Gastroesophageal sphincter (tissue), 4 donors: ENCODE measurements around the gene GNLY. TPM values are rescaled to one million over a fixed set of nuclear protein-coding genes. Genes with fewer than 3 reads are reported as not detected.

Source experiments
- ATAC-seq: fragments of 150-250 bp; one replicate; pipeline ENCODE4 v1.9.1; 2016; ENCODE audit warnings: mild to moderate bottlenecking, moderate library complexity
- H3K27ac ChIP-seq, 4 donors: fragments of 200-600 bp; sonication (generic) in 3 of 4; 1 replicate in 3 of 4; 2 replicates in 1 of 4; pipeline ENCODE4 v1.5.1; 2016 to 2019
- H3K27me3 ChIP-seq: fragments of 200-600 bp; sonication (generic); one replicate; pipeline ENCODE4 v1.5.1; 2019
- H3K36me3 ChIP-seq, 2 donors: fragments of 200-600 bp; sonication (generic); one replicate each; pipeline ENCODE4 v1.5.1; 2019; ENCODE audit warnings: control low read depth in 1 of 2
- H3K4me1 ChIP-seq, 3 donors: fragments of 200-600 bp; sonication (generic); 1 replicate in 2 of 3; 2 replicates in 1 of 3; pipeline ENCODE4 v1.5.1; 2016 to 2019; ENCODE audit warnings: control low read depth in 2 of 3
- H3K4me3 ChIP-seq, 2 donors: fragments of 200-600 bp; sonication (generic); one replicate each; pipeline ENCODE4 v1.5.1; 2019; ENCODE audit warnings: mild to moderate bottlenecking in 1 of 2, moderate library complexity in 1 of 2
- H3K9me3 ChIP-seq, 3 donors: fragments of 200-600 bp; sonication (generic); one replicate each; pipeline ENCODE4 v1.5.1; 2017 to 2019; ENCODE audit warnings: control low read depth in 2 of 3
- CTCF ChIP-seq, 4 experiments: fragments of 200-600 bp in 2 of 4; fragments of 450-650 bp in 2 of 4; sonication (generic) in 1 of 4; IDR thresholded peaks; one replicate each; pipeline ENCODE4 v1.5.1; 2017 to 2019; ENCODE audit warnings: antibody characterized with exemption in 4 of 4, mild to moderate bottlenecking in 2 of 4, moderate library complexity in 2 of 4
- EP300 ChIP-seq: sonication (generic); formaldehyde crosslinking; IDR thresholded peaks from one replicate; pipeline ENCODE4 v1.6.1; 2017; ENCODE audit warnings: antibody characterized with exemption, mild to moderate bottlenecking
- POLR2A ChIP-seq, 2 donors: fragments of 450-650 bp; IDR thresholded peaks; one replicate each; pipeline ENCODE4 v1.6.1; 2017; ENCODE audit warnings: antibody characterized with exemption in 2 of 2, mild to moderate bottlenecking in 2 of 2, moderate library complexity in 1 of 2
- POLR2AphosphoS5 ChIP-seq: sonication (generic); formaldehyde crosslinking; IDR thresholded peaks from one replicate; pipeline ENCODE4 v1.6.1; 2017; ENCODE audit warnings: antibody characterized with exemption
- WGBS, 2 donors: methylation state at CpG; one replicate each; pipeline ENCODE4 v1.1.5; 2018; ENCODE audit warnings: low coverage in 1 of 2; 5-methylcytosine and 5-hydroxymethylcytosine counted together
- total RNA-seq, 4 donors: library from RNA; depleted of rRNA; stranded (reverse); fragments of >200 nt; gene quantifications; one replicate each; pipeline ENCODE4 v1.1.0, GENCODE V29; 2016

The GNLY gene
- total RNA-seq, 4 donors from 2014 or later: 0.54 to 3.1 TPM; not detected in 2

GRCh38 chr2:85672456-85672855 is 21.7 kb upstream of the GNLY start:
- H3K27me3 ChIP-seq: no peaks in the 10 kb centered on the region
- H3K27ac ChIP-seq: no peak overlapping the region
- H3K4me3 ChIP-seq: no peak overlapping the region
- no peak for ATAC-seq
- H3K9me3 ChIP-seq: no peaks in the 10 kb centered on the region
- peaks cover 0 to 8% (median 0%) of the 10 kb centered on the region in 3 donors for H3K4me1 ChIP-seq
- 50 to 63% methylated on average over 8 to 9 of the region's 9 CpGs for WGBS, 2 donors
- TF ChIP-seq POLR2AphosphoS5 (no peak), EP300 (no peak), CTCF (IDR thresholded peaks at IDR 0.05) (no peak), POLR2A (IDR thresholded peaks at IDR 0.05) (no peak)
- no peaks in the 10 kb centered on the region for H3K36me3 ChIP-seq

- TF ChIP-seq EP300: no peak
- no peak for TF ChIP-seq CTCF (IDR thresholded peaks at IDR 0.05)
- TF ChIP-seq POLR2AphosphoS5: no peak
- no peak for TF ChIP-seq POLR2A (IDR thresholded peaks at IDR 0.05)
- WGBS, 2 donors: 79 to 80% methylated on average over 3 to 7 of the region's 11 CpGs
- H3K4me3 ChIP-seq: no peak overlapping the region
- H3K27me3 ChIP-seq: no peaks in the 10 kb centered on the region
- H3K4me1 ChIP-seq: peaks cover 0 to 12% (median 0%) of the 10 kb centered on the region in 3 donors
- H3K27ac ChIP-seq: no peak overlapping the region
- H3K36me3 ChIP-seq: no peaks in the 10 kb centered on the region
- H3K9me3 ChIP-seq: no peaks in the 10 kb centered on the region
- ATAC-seq: no peak
These were observed 20.3 kb upstream of the GNLY start for GRCh38 chr2:85673716-85674375.

GRCh38 chr2:85674417-85674816 is 19.7 kb upstream of the GNLY start:
- peak; percentile 42 for ATAC-seq
- no peak overlapping the region for H3K27ac ChIP-seq
- H3K9me3 ChIP-seq: no peaks in the 10 kb centered on the region

GRCh38 chr2:85675427-85675826 is 18.7 kb upstream of the GNLY start:
- H3K4me1 ChIP-seq: peaks cover 0 to 20% (median 0%) of the 10 kb centered on the region in 3 donors
- no peaks in the 10 kb centered on the region for H3K27me3 ChIP-seq
- H3K36me3 ChIP-seq: no peaks in the 10 kb centered on the region
- TF ChIP-seq POLR2AphosphoS5: no peak
- no peak for TF ChIP-seq POLR2A (IDR thresholded peaks at IDR 0.05)
- no peak for TF ChIP-seq EP300
- TF ChIP-seq CTCF (IDR thresholded peaks at IDR 0.05): no peak
- ATAC-seq: no peak
- H3K9me3 ChIP-seq: no peaks in the 10 kb centered on the region
- H3K27ac ChIP-seq: no peak overlapping the region
- H3K4me3 ChIP-seq: no peak overlapping the region
- WGBS, 2 donors: 83% methylated on average over 6 of the region's 6 CpGs; no CpG with 5 or more reads in 1 of the 2 donors

More at GRCh38 chr2:85674417-85674816, 19.7 kb upstream of the GNLY start:
- Histone ChIP-seq H3K36me3 (no peaks in the 10 kb centered on the region), H3K27me3 (no peaks in the 10 kb centered on the region), H3K4me1 (peaks cover 0 to 18% (median 0%) of the 10 kb centered on the region in 3 donors), H3K4me3 (no peak overlapping the region)
- 100% methylated on average over 1 of the region's 2 CpGs; no CpG with 5 or more reads in 1 of the 2 donors for WGBS, 2 donors
- TF ChIP-seq EP300: no peak
- TF ChIP-seq CTCF (IDR thresholded peaks at IDR 0.05): no peak

- no peak for ATAC-seq
These were observed 18.2 kb upstream of the GNLY start for GRCh38 chr2:85675866-85676548.

More at GRCh38 chr2:85675866-85676548, 18.2 kb upstream of the GNLY start:
- Histone ChIP-seq H3K36me3 (no peaks in the 10 kb centered on the region), H3K27me3 (no peaks in the 10 kb centered on the region), H3K4me1 (peaks cover 0 to 24% (median 0%) of the 10 kb centered on the region in 3 donors), H3K27ac (no peak overlapping the region), H3K4me3 (no peak overlapping the region), H3K9me3 (no peaks in the 10 kb centered on the region)
- 93 to 100% methylated on average over 1 to 4 of the region's 6 CpGs for WGBS, 2 donors
- TF ChIP-seq POLR2A (IDR thresholded peaks at IDR 0.05): no peak
- no peak for TF ChIP-seq EP300
- no peak for TF ChIP-seq POLR2AphosphoS5
- TF ChIP-seq CTCF (IDR thresholded peaks at IDR 0.05): no peak
